ENCODE measurements around the gene CLMN.

CLMN gene

GRCh38 chr14:95273001-95273978 lies 46.4 kb downstream of the CLMN start:
- H3K4me1 ChIP-seq (ENCODE audit: control insufficient read depth, insufficient read depth, low read length) = no peaks in the 10 kb centered on the region
- H3K9me3 ChIP-seq (ENCODE audit: control insufficient read depth in 2 of 2, low read length in 2 of 2) = no peaks in the 10 kb centered on the region
- H3K27me3 ChIP-seq (ENCODE audit: control insufficient read depth in 1 of 2, insufficient read depth in 2 of 2, low read length in 2 of 2) = no peaks in the 10 kb centered on the region
- H3K27ac ChIP-seq (ENCODE audit: low read length) = no peak overlapping the region
- no peak overlapping the region for H3K9ac ChIP-seq (ENCODE audit: low read length in 2 of 2)
- H3K4me3 ChIP-seq (ENCODE audit: low read length in 2 of 2) = no peak overlapping the region
- H3K36me3 ChIP-seq (ENCODE audit: control insufficient read depth in 2 of 2, insufficient read depth in 2 of 2, low read length in 2 of 2) = no peaks in the 10 kb centered on the region

GRCh38 chr14:95272057-95272456 lies 47.7 kb downstream of the CLMN start:
- Histone ChIP-seq H3K27ac (ENCODE audit: low read length) (no peak overlapping the region), H3K9ac (ENCODE audit: low read length in 2 of 2) (no peak overlapping the region), H3K27me3 (ENCODE audit: control insufficient read depth in 1 of 2, insufficient read depth in 2 of 2, low read length in 2 of 2) (no peaks in the 10 kb centered on the region), H3K4me1 (ENCODE audit: control insufficient read depth, insufficient read depth, low read length) (no peaks in the 10 kb centered on the region), H3K4me3 (ENCODE audit: low read length in 2 of 2) (no peak overlapping the region), H3K36me3 (ENCODE audit: control insufficient read depth in 2 of 2, insufficient read depth in 2 of 2, low read length in 2 of 2) (no peaks in the 10 kb centered on the region), H3K9me3 (ENCODE audit: control insufficient read depth in 2 of 2, low read length in 2 of 2) (no peaks in the 10 kb centered on the region)

DNA sequence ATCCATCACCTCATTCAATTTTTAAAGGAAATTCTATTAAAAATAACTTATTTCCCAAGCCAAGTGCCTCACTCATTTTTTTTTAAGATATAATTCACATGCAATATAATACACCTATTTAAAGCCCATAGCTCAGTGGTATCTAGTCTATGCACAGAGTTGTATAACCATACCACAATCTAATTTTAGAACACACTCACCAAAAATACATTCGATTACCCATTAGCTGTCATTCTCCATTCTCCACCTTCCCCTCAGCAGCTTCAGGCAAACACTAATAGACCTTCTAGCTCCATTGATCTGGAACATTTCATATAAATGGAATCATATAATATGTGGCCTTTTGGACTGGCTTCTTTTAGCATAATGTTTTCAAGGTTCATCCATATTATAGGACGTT lies 49.5 kb downstream of the CLMN start:
- Histone ChIP-seq H3K27me3 (ENCODE audit: control insufficient read depth in 1 of 2, insufficient read depth in 2 of 2, low read length in 2 of 2) (no peaks in the 10 kb centered on the region), H3K27ac (ENCODE audit: low read length) (no peak overlapping the region), H3K9ac (ENCODE audit: low read length in 2 of 2) (no peak overlapping the region), H3K36me3 (ENCODE audit: control insufficient read depth in 2 of 2, insufficient read depth in 2 of 2, low read length in 2 of 2) (no peaks in the 10 kb centered on the region), H3K4me3 (ENCODE audit: low read length in 2 of 2) (no peak overlapping the region), H3K9me3 (ENCODE audit: control insufficient read depth in 2 of 2, low read length in 2 of 2) (no peaks in the 10 kb centered on the region), H3K4me1 (ENCODE audit: control insufficient read depth, insufficient read depth, low read length) (no peaks in the 10 kb centered on the region)

DNA sequence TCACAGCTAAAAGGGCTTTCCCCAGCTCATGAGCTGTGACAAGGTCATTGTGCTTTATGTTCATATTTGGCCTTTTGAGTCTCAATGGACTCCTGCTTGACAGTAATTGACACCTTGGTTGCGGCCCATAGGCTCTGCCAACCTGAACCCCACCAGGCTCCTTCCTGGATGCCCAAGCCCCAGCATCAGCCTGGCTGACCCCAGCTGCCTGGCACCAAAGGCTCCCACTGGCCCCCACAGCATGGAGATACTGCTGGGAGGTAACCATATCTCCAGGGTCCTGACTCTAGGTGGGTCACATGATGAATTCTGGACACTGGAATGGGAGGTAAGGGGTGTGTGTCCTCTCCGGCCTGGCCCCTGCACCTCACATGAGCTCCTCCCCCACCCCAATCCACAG lies 50.2 kb downstream of the CLMN start:
- H3K27me3 ChIP-seq (ENCODE audit: control insufficient read depth in 1 of 2, insufficient read depth in 2 of 2, low read length in 2 of 2) = no peaks in the 10 kb centered on the region
- H3K4me3 ChIP-seq (ENCODE audit: low read length in 2 of 2) = no peak overlapping the region
- no peak overlapping the region for H3K27ac ChIP-seq (ENCODE audit: low read length)
- no peaks in the 10 kb centered on the region for H3K36me3 ChIP-seq (ENCODE audit: control insufficient read depth in 2 of 2, insufficient read depth in 2 of 2, low read length in 2 of 2)
- H3K9ac ChIP-seq (ENCODE audit: low read length in 2 of 2) = no peak overlapping the region
- no peaks in the 10 kb centered on the region for H3K9me3 ChIP-seq (ENCODE audit: control insufficient read depth in 2 of 2, low read length in 2 of 2)
- no peaks in the 10 kb centered on the region for H3K4me1 ChIP-seq (ENCODE audit: control insufficient read depth, insufficient read depth, low read length)

DNA sequence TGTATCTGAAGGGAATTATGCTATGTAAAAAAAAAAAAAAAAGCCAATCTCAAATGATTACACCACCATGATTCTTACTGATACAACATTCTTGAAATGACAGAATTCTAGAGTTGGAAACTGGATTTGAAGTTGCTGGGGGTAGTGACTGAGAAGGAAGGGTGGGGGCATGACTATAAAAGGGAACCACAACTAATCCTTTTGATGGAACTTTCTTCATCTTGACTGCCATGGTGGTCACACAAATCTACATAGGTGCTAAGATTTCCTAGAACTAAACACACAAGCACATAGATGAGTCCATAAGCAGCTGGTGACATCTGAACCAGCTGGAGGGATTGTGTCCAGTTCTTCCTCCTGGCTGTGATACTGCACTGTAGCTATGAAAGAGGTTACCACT lies 51.4 kb downstream of the CLMN start:
- Histone ChIP-seq H3K4me1 (ENCODE audit: control insufficient read depth, insufficient read depth, low read length) (no peaks in the 10 kb centered on the region), H3K27me3 (ENCODE audit: control insufficient read depth in 1 of 2, insufficient read depth in 2 of 2, low read length in 2 of 2) (no peaks in the 10 kb centered on the region), H3K9me3 (ENCODE audit: control insufficient read depth in 2 of 2, low read length in 2 of 2) (no peaks in the 10 kb centered on the region)

GRCh38 chr14:95267306-95267705 lies 52.4 kb downstream of the CLMN start:
- Histone ChIP-seq H3K9ac (ENCODE audit: low read length in 2 of 2) (no peak overlapping the region), H3K27me3 (ENCODE audit: control insufficient read depth in 1 of 2, insufficient read depth in 2 of 2, low read length in 2 of 2) (no peaks in the 10 kb centered on the region), H3K36me3 (ENCODE audit: control insufficient read depth in 2 of 2, insufficient read depth in 2 of 2, low read length in 2 of 2) (no peaks in the 10 kb centered on the region), H3K4me3 (ENCODE audit: low read length in 2 of 2) (no peak overlapping the region), H3K27ac (ENCODE audit: low read length) (no peak overlapping the region), H3K4me1 (ENCODE audit: control insufficient read depth, insufficient read depth, low read length) (no peaks in the 10 kb centered on the region), H3K9me3 (ENCODE audit: control insufficient read depth in 2 of 2, low read length in 2 of 2) (no peaks in the 10 kb centered on the region)

More for the DNA sequence above, 51.4 kb downstream of the CLMN start:
- Histone ChIP-seq H3K36me3 (ENCODE audit: control insufficient read depth in 2 of 2, insufficient read depth in 2 of 2, low read length in 2 of 2) (no peaks in the 10 kb centered on the region), H3K27ac (ENCODE audit: low read length) (no peak overlapping the region), H3K9ac (ENCODE audit: low read length in 2 of 2) (no peak overlapping the region), H3K4me3 (ENCODE audit: low read length in 2 of 2) (no peak overlapping the region)

GRCh38 chr14:95265106-95266094 lies 54.3 kb downstream of the CLMN start:
- Histone ChIP-seq H3K27ac (ENCODE audit: low read length) (no peak overlapping the region), H3K9ac (ENCODE audit: low read length in 2 of 2) (no peak overlapping the region), H3K27me3 (ENCODE audit: control insufficient read depth in 1 of 2, insufficient read depth in 2 of 2, low read length in 2 of 2) (no peaks in the 10 kb centered on the region), H3K9me3 (ENCODE audit: control insufficient read depth in 2 of 2, low read length in 2 of 2) (no peaks in the 10 kb centered on the region), H3K36me3 (ENCODE audit: control insufficient read depth in 2 of 2, insufficient read depth in 2 of 2, low read length in 2 of 2) (no peaks in the 10 kb centered on the region), H3K4me3 (ENCODE audit: low read length in 2 of 2) (no peak overlapping the region), H3K4me1 (ENCODE audit: control insufficient read depth, insufficient read depth, low read length) (peaks cover 3% of the 10 kb centered on the region)

GRCh38 chr14:95264271-95264973 lies 55.3 kb downstream of the CLMN start:
- Histone ChIP-seq H3K4me3 (ENCODE audit: low read length in 2 of 2) (no peak overlapping the region), H3K27me3 (ENCODE audit: control insufficient read depth in 1 of 2, insufficient read depth in 2 of 2, low read length in 2 of 2) (no peaks in the 10 kb centered on the region), H3K9me3 (ENCODE audit: control insufficient read depth in 2 of 2, low read length in 2 of 2) (no peaks in the 10 kb centered on the region), H3K27ac (ENCODE audit: low read length) (no peak overlapping the region), H3K9ac (ENCODE audit: low read length in 2 of 2) (no peak overlapping the region), H3K4me1 (ENCODE audit: control insufficient read depth, insufficient read depth, low read length) (peaks cover 5% of the 10 kb centered on the region), H3K36me3 (ENCODE audit: control insufficient read depth in 2 of 2, insufficient read depth in 2 of 2, low read length in 2 of 2) (no peaks in the 10 kb centered on the region)

GRCh38 chr14:95263527-95264231 lies 56.0 kb downstream of the CLMN start:
- Histone ChIP-seq H3K27ac (ENCODE audit: low read length) (no peak overlapping the region), H3K4me1 (ENCODE audit: control insufficient read depth, insufficient read depth, low read length) (peaks cover 5% of the 10 kb centered on the region)

DNA sequence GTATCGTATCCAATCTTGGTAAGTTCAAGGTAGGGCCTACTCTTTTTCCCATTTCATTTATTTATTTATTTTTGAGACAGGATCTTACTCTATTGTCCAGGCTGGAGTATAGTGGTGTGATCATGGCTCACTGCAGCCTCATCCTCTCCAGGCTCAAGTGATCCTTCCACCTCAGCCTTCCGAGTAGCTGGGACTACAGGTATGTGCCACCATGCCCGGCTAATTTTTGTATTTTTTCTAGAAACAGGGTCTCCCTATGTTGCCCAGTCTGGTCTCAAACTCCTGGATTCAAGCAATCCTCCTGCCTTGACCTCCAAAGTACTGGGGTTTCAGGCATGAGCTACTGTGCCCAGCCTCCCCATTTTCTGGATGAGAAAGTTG lies 57.2 kb downstream of the CLMN start:
- H3K4me3 ChIP-seq (ENCODE audit: low read length in 2 of 2) = no peak overlapping the region
- no peaks in the 10 kb centered on the region for H3K9me3 ChIP-seq (ENCODE audit: control insufficient read depth in 2 of 2, low read length in 2 of 2)
- H3K4me1 ChIP-seq (ENCODE audit: control insufficient read depth, insufficient read depth, low read length) = peaks cover 5% of the 10 kb centered on the region
- H3K9ac ChIP-seq (ENCODE audit: low read length in 2 of 2) = no peak overlapping the region
- no peak overlapping the region for H3K27ac ChIP-seq (ENCODE audit: low read length)
- H3K27me3 ChIP-seq (ENCODE audit: control insufficient read depth in 1 of 2, insufficient read depth in 2 of 2, low read length in 2 of 2) = peaks cover 0 to 2% of the 10 kb centered on the region in 2 donors
- no peaks in the 10 kb centered on the region for H3K36me3 ChIP-seq (ENCODE audit: control insufficient read depth in 2 of 2, insufficient read depth in 2 of 2, low read length in 2 of 2)

More at GRCh38 chr14:95263527-95264231, 56.0 kb downstream of the CLMN start:
- Histone ChIP-seq H3K9ac (ENCODE audit: low read length in 2 of 2) (no peak overlapping the region), H3K9me3 (ENCODE audit: control insufficient read depth in 2 of 2, low read length in 2 of 2) (no peaks in the 10 kb centered on the region), H3K36me3 (ENCODE audit: control insufficient read depth in 2 of 2, insufficient read depth in 2 of 2, low read length in 2 of 2) (no peaks in the 10 kb centered on the region), H3K4me3 (ENCODE audit: low read length in 2 of 2) (no peak overlapping the region), H3K27me3 (ENCODE audit: control insufficient read depth in 1 of 2, insufficient read depth in 2 of 2, low read length in 2 of 2) (no peaks in the 10 kb centered on the region)

All from stomach smooth muscle (tissue), 2 donors.